B cell (primary cell): Measurements from ENCODE around the gene SNAPC5.
"Not testable (repeated sequence)": the region's sequence is repeated elsewhere in the genome, so short reads cannot be mapped to it uniquely, and the experiment has no call there.

Experiments used
- EZH2 ChIP-seq: IDR thresholded peaks from 2 replicates; pipeline ENCODE4 v1.6.1; 2012; ENCODE audit warnings: borderline replicate concordance, low read depth, mild to moderate bottlenecking, moderate library complexity, low read length; ENCODE audit not compliant: insufficient read depth, poor library complexity, severe bottlenecking
- TF ChIP-seq, protein P1 (sequence below): fragments of 200-600 bp; IDR thresholded peaks from one replicate; pipeline ENCODE4 v1.8.0; 2022; ENCODE audit warnings: antibody characterized with exemption, mild to moderate bottlenecking

DNA sequence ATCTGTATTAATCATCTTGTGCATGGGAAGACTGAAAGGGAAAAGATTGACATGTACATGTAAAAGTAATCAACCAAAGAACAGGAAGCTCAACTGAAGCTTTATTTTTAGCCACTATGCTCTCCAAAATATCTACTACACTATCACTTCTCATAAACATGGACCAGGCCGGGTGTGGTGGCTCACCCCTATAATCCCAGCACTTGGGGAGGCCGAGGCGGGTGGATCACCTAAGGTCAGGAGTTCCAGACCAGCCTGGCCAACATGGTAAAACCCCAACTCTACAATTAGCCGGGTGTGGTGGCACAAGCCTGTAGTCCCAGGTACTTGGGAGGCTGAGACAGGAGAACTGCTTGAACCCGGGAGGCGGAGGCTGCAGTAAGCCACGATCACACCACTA, 2.8 kb upstream of the SNAPC5 start:
- not testable (repeated sequence) for TF ChIP-seq EZH2
- TF ChIP-seq, protein P1, sequence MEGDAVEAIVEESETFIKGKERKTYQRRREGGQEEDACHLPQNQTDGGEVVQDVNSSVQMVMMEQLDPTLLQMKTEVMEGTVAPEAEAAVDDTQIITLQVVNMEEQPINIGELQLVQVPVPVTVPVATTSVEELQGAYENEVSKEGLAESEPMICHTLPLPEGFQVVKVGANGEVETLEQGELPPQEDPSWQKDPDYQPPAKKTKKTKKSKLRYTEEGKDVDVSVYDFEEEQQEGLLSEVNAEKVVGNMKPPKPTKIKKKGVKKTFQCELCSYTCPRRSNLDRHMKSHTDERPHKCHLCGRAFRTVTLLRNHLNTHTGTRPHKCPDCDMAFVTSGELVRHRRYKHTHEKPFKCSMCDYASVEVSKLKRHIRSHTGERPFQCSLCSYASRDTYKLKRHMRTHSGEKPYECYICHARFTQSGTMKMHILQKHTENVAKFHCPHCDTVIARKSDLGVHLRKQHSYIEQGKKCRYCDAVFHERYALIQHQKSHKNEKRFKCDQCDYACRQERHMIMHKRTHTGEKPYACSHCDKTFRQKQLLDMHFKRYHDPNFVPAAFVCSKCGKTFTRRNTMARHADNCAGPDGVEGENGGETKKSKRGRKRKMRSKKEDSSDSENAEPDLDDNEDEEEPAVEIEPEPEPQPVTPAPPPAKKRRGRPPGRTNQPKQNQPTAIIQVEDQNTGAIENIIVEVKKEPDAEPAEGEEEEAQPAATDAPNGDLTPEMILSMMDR, result not testable (repeated sequence)
